ENCODE data around the gene KMT2C. TPM values are rescaled to one million over a fixed set of nuclear protein-coding genes. Genes with fewer than 3 reads are reported as not detected.
A peak's percentile ranks its signal among the peaks of the same experiment; 100 is the strongest.
"Not testable (repeated sequence)": the region's sequence is repeated elsewhere in the genome, so short reads cannot be mapped to it uniquely, and the experiment has no call there.

KMT2C gene
- total RNA-seq, 2 donors from 2014 or later, result 78.4 to 81.1 TPM

- DNase-seq; ATAC-seq; intact Hi-C loops (cut with DNase I, micrococcal nuclease): not testable (repeated sequence)
These were observed 9.7 kb upstream of the KMT2C start for GRCh38 chr7:152445386-152446008.

DNA sequence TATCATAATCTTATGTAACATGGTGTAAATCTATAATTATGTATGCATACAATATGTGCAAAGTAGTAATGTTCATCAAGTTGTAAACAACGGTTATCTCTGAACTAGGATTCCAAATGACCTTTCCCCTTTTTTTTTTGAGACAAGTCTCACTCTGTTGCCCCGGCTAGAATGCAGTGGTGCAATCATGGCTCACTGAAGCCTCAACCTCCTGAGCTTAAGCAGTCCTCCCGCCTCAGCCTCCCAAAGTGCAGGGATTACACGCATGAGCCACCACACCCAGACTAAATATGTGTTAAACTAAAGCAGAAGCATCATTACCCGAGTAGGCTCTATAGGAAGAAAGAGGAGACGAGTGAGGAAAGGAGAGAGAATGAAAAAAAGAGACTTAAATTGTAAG, 7.8 kb upstream of the KMT2C start:
- no peak for DNase-seq
- intact Hi-C loops (cut with DNase I, micrococcal nuclease), result no loop called here
- no peak for ATAC-seq

DNA sequence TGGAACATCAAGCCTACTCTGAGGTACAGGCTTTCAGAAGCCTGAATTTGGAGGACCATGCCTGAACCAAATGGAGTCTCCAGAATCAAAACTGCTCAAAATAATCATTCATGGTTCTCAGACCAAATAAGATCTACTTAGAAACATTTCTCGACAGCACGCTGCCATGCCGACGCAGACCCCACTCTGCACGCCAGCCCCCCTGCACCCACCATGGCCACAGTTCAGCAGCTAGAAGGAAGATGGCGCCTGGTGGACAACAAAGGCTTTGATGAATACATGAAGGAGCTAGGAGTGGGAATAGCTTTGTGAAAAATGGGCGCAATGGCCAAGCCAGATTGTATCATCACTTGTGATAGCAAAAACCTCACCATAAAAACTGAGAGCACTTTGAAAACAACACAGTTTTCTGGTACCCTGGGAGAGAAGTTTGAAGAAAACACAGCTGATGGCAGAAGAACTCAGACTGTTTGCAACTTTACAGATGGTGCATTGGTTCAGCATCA, 6.6 kb upstream of the KMT2C start:
- intact Hi-C loops (cut with DNase I, micrococcal nuclease), result no loop called here
- DNase-seq (no peak), ATAC-seq (no peak)

GRCh38 chr7:152441810-152442209, 6.0 kb upstream of the KMT2C start:
- DNase-seq; ATAC-seq; intact Hi-C loops (cut with DNase I, micrococcal nuclease): not testable (repeated sequence)

- DNase-seq; ATAC-seq; intact Hi-C loops (cut with DNase I, micrococcal nuclease): not testable (repeated sequence)
These were observed 5.4 kb upstream of the KMT2C start for GRCh38 chr7:152441168-152441567.

- intact Hi-C loops (cut with DNase I, micrococcal nuclease); ATAC-seq; DNase-seq: not testable (repeated sequence)
These were observed 2.2 kb upstream of the KMT2C start for GRCh38 chr7:152438017-152438416.

DNA sequence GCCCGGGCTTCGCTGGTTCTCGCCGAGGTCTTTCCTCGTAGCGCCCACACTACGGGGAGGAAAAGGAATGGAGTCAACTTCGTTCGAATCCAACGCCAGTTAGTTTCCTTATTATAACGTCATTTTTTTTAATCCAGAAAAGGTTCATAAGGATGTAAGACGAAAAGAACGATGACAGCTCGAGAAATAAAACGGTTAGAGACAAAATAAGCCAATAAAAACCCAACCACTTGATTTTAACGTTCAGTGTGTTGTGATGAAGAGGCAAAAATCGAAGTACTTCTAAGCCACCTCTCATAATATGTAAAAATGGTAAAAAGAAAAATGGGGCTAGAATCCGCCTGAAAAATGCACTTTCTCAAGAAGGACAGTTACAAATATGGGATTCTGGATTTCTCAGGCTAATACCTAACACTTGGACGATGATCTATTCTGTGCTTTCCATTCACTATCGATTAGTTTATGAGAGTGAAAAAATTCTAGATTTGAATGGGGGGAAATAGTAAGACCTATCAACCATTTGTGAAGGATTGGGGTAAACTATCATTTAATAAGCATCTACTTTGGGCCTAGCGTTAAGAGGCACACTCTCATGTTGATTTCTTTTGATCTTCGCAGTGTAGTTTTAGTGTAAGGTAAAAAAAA, 1.2 kb upstream of the KMT2C start:
- ATAC-seq; intact Hi-C loops (cut with DNase I, micrococcal nuclease); DNase-seq: not testable (repeated sequence)

- intact Hi-C loops (cut with DNase I, micrococcal nuclease), result no loop called here
- DNase-seq (peak; percentile 92), ATAC-seq (peak; percentile 75)
These were observed 518 bp upstream of the KMT2C start for GRCh38 chr7:152436111-152436930.

- ATAC-seq, result peak; percentile 22
- peak; percentile 46 to 55 for DNase-seq
- intact Hi-C loops (cut with DNase I, micrococcal nuclease), result not testable (repeated sequence)
These were observed 1.1 kb downstream of the KMT2C start for GRCh38 chr7:152434511-152435383.

GRCh38 chr7:152433721-152434490, 1.9 kb downstream of the KMT2C start:
- DNase-seq, result peak; percentile 55 to 71
- ATAC-seq, result peak; percentile 56
- intact Hi-C loops (cut with DNase I, micrococcal nuclease), result not testable (repeated sequence)

DNA sequence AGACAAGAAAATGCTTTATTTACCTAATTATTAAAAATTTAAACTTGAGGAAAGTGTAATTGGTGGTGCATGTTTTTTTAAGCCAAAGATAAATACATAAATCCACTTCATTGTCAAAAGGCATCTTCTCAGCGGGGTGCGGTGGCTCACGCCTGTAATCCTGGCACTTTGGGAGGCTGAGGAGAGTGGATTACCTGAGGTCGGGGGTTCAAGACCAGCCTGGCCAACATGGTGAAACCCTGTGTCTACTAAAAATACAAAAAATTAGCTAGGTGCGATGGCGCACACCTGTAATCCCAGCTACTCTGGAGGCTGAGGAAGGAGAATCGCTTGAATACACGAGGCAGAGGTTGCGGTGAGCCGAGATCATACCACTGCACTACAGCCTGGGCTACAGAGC, 3.1 kb downstream of the KMT2C start:
- intact Hi-C loops (cut with DNase I, micrococcal nuclease); DNase-seq; ATAC-seq: not testable (repeated sequence)

DNA sequence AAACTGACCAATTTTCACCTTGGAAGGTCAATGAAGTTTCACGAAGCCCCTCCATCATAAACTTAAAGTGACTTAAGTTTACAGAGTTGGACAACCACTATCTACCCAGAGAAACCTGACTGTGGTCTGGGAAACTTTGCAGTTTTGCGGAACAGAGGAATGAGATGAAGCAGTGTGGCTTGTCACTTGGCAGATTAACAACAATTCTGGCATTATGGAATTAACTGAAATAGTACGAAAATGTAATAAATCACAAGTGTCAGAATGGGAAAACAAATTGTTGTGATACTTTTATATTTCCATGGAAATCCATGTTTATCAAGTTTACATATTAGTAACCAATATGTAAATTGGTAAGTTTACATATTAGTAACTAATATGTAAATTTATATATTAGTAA, 4.9 kb downstream of the KMT2C start:
- no peak for ATAC-seq
- intact Hi-C loops (cut with DNase I, micrococcal nuclease), result no loop called here
- DNase-seq, result no peak

DNA sequence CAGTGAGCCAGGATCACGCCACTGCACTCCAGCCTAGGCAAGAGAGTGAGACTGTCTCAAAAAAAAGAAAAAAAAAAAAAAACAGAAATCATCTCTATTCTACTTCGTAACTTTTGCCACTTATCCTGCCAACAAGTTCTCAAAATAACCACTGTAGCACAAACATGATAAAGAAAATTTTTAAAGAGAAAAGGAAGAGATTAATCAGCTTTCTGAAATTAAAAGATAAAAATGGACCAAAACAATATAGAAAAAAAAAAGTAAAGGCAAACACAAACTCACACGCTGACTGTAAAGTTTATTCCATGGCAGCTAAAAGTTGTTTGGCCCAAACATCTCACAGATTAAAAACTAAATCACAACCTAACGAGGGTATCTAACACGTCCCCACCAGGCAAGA, 5.7 kb downstream of the KMT2C start:
- DNase-seq; intact Hi-C loops (cut with DNase I, micrococcal nuclease); ATAC-seq: not testable (repeated sequence)

GRCh38 chr7:152424348-152425108, 11.3 kb downstream of the KMT2C start:
- DNase-seq, result no peak
- intact Hi-C loops (cut with DNase I, micrococcal nuclease), result no loop called here
- ATAC-seq, result no peak

DNA sequence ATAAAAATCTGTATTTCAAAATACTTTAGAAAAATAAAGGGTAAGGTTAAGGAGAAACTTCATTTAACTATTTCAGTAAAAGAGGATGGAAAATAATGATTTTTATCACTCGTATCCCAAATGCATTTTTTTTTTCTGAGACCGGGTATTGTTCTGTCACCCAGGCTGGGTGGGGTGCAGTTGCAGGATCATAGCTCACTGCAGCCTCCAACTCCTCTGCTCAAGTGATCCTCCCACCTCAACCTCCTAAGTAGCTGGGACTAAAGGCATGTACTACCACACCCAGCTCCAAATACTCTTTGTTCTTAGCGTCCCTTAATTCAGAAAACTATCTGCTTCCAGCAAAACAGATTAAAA, 11.8 kb downstream of the KMT2C start:
- ATAC-seq, result no peak
- intact Hi-C loops (cut with DNase I, micrococcal nuclease), result no loop called here
- DNase-seq, result no peak

- DNase-seq; intact Hi-C loops (cut with DNase I, micrococcal nuclease): not testable (repeated sequence)
- peak; percentile 30 for ATAC-seq
These were observed 12.6 kb downstream of the KMT2C start for GRCh38 chr7:152423171-152423570.

- intact Hi-C loops (cut with DNase I, micrococcal nuclease); DNase-seq; ATAC-seq: not testable (repeated sequence)
These were observed 14.9 kb downstream of the KMT2C start for GRCh38 chr7:152420950-152421349.
